A673 (cell line): ENCODE measurements around the gene NRBP1. TPM values are rescaled to one million over a fixed set of nuclear protein-coding genes. Genes with fewer than 3 reads are reported as not detected.

Experiments
- BruUV-seq: library from RNA; stranded (reverse); fragments of 400-500 nt; replicated peaks from 2 replicates; lab custom pipeline; 2021; lab: Mats Ljungman, UMichigan
- CTCF ChIA-PET: fragments of 300-600 bp; sonication (Branson Sonifier 250); formaldehyde crosslinking; loops from one replicate; lab custom pipeline; 2022; ENCODE audit warnings: antibody characterized with exemption; lab: Charles Lee
- POLR2A ChIA-PET: fragments of 300-600 bp; sonication (Branson Sonifier 250); formaldehyde crosslinking; loops from one replicate; lab custom pipeline; 2022; ENCODE audit warnings: antibody characterized with exemption; ENCODE audit not compliant: low non-redundant PET; lab: Charles Lee
- DNase-seq: peaks from one replicate; pipeline ENCODE4 v3.0.0-alpha.2; 2015; ENCODE audit warnings: low spot score
- H3K27ac ChIP-seq: fragments of 200-600 bp; sonication (generic); 2 replicates; pipeline ENCODE4 v1.5.1; 2016; ENCODE audit warnings: mixed run types, low read depth, mild to moderate bottlenecking, mixed read lengths, antibody characterized with exemption, low read length; ENCODE audit not compliant: poor library complexity, severe bottlenecking
- H3K27me3 ChIP-seq: fragments of 200-600 bp; sonication (generic); replicated peaks from 2 replicates; pipeline ENCODE4 v1.6.1; 2017; ENCODE audit warnings: mixed run types, low read depth, mild to moderate bottlenecking, mixed read lengths, antibody characterized with exemption, low read length; ENCODE audit not compliant: insufficient read depth, poor library complexity
- H3K36me3 ChIP-seq: fragments of 200-600 bp; sonication (generic); 2 replicates; pipeline ENCODE4 v1.6.1; 2016; ENCODE audit warnings: mixed run types, mild to moderate bottlenecking, mixed read lengths, antibody characterized with exemption, low read length; ENCODE audit not compliant: insufficient read depth, poor library complexity, severe bottlenecking
- H3K4me1 ChIP-seq: fragments of 200-600 bp; sonication (generic); 2 replicates; pipeline ENCODE4 v1.6.1; 2017; ENCODE audit warnings: mixed run types, mild to moderate bottlenecking, mixed read lengths, antibody characterized with exemption, low read length; ENCODE audit not compliant: insufficient read depth, poor library complexity, severe bottlenecking
- H3K4me3 ChIP-seq: fragments of 200-600 bp; sonication (generic); 2 replicates; pipeline ENCODE4 v1.5.1; 2016; ENCODE audit warnings: low read depth, mixed run types, mild to moderate bottlenecking, mixed read lengths, low read length; ENCODE audit not compliant: poor library complexity, severe bottlenecking
- H3K9me3 ChIP-seq: fragments of 200-600 bp; sonication (generic); 2 replicates; pipeline ENCODE4 v1.6.1; 2016; ENCODE audit warnings: mixed run types, low read depth, mild to moderate bottlenecking, mixed read lengths, antibody characterized with exemption, low read length; ENCODE audit not compliant: poor library complexity, severe bottlenecking
- CTCF ChIP-seq: fragments of 300-800, 200-600 bp; sonication (generic); conservative IDR thresholded peaks from 2 replicates; pipeline ENCODE4 v1.5.1; 2017; ENCODE audit warnings: low read depth, mild to moderate bottlenecking, antibody characterized with exemption, low read length, moderate library complexity, mixed read lengths
- EZH2 ChIP-seq: fragments of 200-600 bp; sonication (generic); IDR thresholded peaks from 2 replicates; pipeline ENCODE4 v1.6.1; 2017; ENCODE audit warnings: borderline replicate concordance, low read depth, mild to moderate bottlenecking, mixed read lengths, antibody characterized with exemption, low read length; ENCODE audit not compliant: poor library complexity, severe bottlenecking
- intact Hi-C: fragments of 100-400 bp; cut with micrococcal nuclease; formaldehyde crosslinking; loops from one replicate; pipeline ENCODE4 v1.10.0; 2022; ENCODE audit not compliant: unreplicated experiment
- total RNA-seq: library from RNA; stranded (reverse); gene quantifications from 2 replicates; pipeline ENCODE4 v1.2.3, GENCODE V29; 2021

NRBP1 gene
- total RNA-seq, 1 experiment from 2014 or later, result 93.0 TPM

DNA sequence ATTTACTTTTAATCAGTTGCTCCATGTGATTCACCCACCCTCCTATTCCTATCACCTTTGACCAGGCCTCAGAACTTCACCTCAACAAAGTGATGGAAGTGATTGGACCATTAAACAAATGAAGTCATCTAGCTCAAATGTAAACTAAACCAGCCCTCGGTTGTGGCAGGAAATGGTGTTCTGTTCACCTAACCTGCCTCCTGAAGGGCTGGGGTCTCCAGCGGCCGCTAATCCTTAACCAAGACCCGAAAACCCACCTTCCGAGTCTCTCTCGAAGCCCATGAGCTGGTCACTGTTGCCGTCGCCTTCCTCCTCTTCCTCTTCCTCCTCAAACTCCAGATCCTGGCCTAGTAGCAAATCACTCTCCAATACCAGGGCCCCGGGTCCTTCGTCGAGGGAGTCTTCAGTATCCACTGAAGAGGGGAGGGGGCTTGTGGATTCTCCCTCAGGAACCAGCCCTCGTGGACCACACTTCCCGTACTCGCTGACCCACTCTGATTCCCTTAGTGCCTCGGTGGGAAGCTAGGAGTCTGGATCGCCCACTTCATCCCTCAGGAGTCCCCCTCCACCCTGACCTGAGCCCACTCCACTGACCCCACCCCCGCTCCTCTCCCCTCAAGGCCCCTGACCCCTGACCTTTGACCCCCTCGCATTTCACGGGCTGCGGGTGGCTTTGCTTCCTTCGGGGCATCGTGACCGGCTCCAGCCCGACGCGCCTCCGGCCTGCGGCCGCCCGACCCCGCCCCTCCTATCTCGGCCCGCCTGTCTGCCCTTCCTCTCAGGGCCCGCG is 48.4 kb upstream of the NRBP1 start:
- no TSS peak for BruUV-seq
- intact Hi-C loops, result no loop called here
- no peaks in the 10 kb centered on the region for H3K9me3 ChIP-seq
- ChIA-PET POLR2A (interaction anchor here (0.6 kb wide), 1 partner anchor 1031 kb away, joined by 6 read pairs; no protein-coding TSS in a partner anchor), CTCF (interaction anchor here (1.5 kb wide), 1 partner anchor 303 kb away, joined by 4 read pairs; no protein-coding TSS in a partner anchor)
- H3K4me3 ChIP-seq, result peak overlapping the region; percentile 74
- peaks cover 75% of the 10 kb centered on the region for H3K36me3 ChIP-seq
- H3K27ac ChIP-seq, result peak overlapping the region; percentile 89
- no peaks in the 10 kb centered on the region for H3K27me3 ChIP-seq
- DNase-seq, result no peak
- no peak for TF ChIP-seq EZH2
- no peak for TF ChIP-seq CTCF
- peaks cover 15% of the 10 kb centered on the region for H3K4me1 ChIP-seq

DNA sequence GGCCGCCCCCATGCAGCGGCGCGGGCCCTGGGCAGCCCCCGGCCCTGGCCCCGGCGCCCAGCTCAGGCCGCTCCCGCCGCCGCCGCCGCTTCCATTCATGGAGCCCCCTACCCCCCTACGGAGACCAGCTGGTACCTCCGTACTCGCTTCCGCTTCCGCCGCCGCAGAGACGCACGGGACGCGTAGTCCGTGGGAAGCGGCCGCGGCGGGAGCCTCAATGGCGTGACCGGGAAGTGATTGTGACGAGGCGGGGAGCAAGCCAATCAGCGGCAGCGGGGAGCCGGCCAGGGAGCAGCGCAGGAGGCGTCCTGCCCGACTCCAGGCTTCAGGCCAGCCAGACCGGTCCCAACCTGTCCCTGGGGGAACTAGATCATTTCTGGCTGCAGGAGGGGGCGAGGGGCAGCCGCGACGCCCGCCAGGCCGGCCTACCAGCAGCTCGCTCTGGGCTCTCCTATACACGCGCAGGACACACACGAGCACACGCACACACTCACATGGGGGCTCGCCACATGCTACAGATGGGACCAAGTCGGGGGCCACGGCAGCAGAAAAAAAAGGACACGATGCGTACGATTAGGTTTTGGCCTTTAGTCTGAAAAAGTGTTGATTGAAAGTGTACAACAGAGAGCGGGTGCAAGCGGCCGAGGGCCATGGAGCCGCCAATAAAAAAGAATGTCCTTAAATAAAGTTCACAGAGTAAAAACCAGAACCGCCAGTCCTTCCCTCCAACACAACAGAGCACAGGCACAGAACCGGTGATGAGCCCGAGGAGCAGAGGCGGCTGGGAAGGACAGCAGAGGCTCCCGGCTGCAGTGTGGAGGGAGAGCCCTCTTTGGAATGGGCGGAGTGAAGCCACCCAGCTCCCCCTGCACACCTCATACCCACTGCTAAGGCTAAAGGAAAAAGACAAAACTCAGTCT is 47.5 kb upstream of the NRBP1 start, which contains the start of gene ZNF513:
Gene ZNF513 (minus strand): TSS at position 109 of the 920 bp plus-strand sequence. CDS start 208 bp downstream, outside the sequence.
- no peaks in the 10 kb centered on the region for H3K27me3 ChIP-seq
- intact Hi-C loops, result no loop called here
- TF ChIP-seq CTCF (no peak), EZH2 (no peak)
- POLR2A ChIA-PET, result interaction anchor here (0.6 kb wide), 2 partner anchors 78 to 1032 kb away, joined by 5 to 6 read pairs; no protein-coding TSS in a partner anchor
- no TSS peak for BruUV-seq
- no peaks in the 10 kb centered on the region for H3K9me3 ChIP-seq
- CTCF ChIA-PET, result interaction anchor here (1.5 kb wide), 1 partner anchor 302 kb away, joined by 4 read pairs; no protein-coding TSS in a partner anchor
- peak; percentile 98 for DNase-seq
- H3K36me3 ChIP-seq, result peaks cover 75% of the 10 kb centered on the region
- peak within 1 kb of the TSS; percentile 74 for H3K4me3 ChIP-seq
- peak within 1 kb of the TSS; percentile 89 for H3K27ac ChIP-seq
- peaks cover 15% of the 10 kb centered on the region for H3K4me1 ChIP-seq

GRCh38 chr2:27381577-27382181 is 46.8 kb upstream of the NRBP1 start:
- no peaks in the 10 kb centered on the region for H3K27me3 ChIP-seq
- ChIA-PET CTCF (no interaction called here), POLR2A (no interaction called here)
- intact Hi-C loops, result no loop called here
- H3K36me3 ChIP-seq, result peaks cover 71% of the 10 kb centered on the region
- DNase-seq, result no peak
- H3K9me3 ChIP-seq, result no peaks in the 10 kb centered on the region
- peaks cover 15% of the 10 kb centered on the region for H3K4me1 ChIP-seq
- TF ChIP-seq CTCF (no peak), EZH2 (no peak)
- H3K4me3 ChIP-seq, result no peak overlapping the region
- BruUV-seq, result TSS peak; percentile 83
- H3K27ac ChIP-seq, result peak overlapping the region; percentile 89
